ENCODE data around the gene FERMT2. TPM values are rescaled to one million over a fixed set of nuclear protein-coding genes. Genes with fewer than 3 reads are reported as not detected.

Gene FERMT2
- total RNA-seq, 1 donor from 2014 or later: 78.4 TPM

- no peak overlapping the region for H3K27ac Mint-ChIP-seq
- no peak for TF ChIP-seq CTCF (IDR thresholded peaks at IDR 0.05; ENCODE audit: unreplicated experiment)
- DNase-seq (ENCODE audit: low spot score in 2 of 2, unreplicated experiment in 2 of 2): no peak
- no peaks in the 10 kb centered on the region for H3K9me3 Mint-ChIP-seq
- H3K27me3 Mint-ChIP-seq (ENCODE audit: low read depth): no peaks in the 10 kb centered on the region
- H3K36me3 Mint-ChIP-seq: peaks cover 36% of the 10 kb centered on the region
- H3K4me3 Mint-ChIP-seq: no peak overlapping the region
- H3K4me1 Mint-ChIP-seq: peaks cover 10% of the 10 kb centered on the region
Measured at GRCh38 chr14:52861403-52861802, 89.4 kb downstream of the FERMT2 start.

GRCh38 chr14:52860910-52861309 lies 89.9 kb downstream of the FERMT2 start:
- H3K9me3 Mint-ChIP-seq: no peaks in the 10 kb centered on the region
- DNase-seq (ENCODE audit: low spot score in 2 of 2, unreplicated experiment in 2 of 2): no peak
- H3K4me1 Mint-ChIP-seq: peaks cover 15% of the 10 kb centered on the region
- no peak overlapping the region for H3K4me3 Mint-ChIP-seq
- H3K27me3 Mint-ChIP-seq (ENCODE audit: low read depth): no peaks in the 10 kb centered on the region
- peaks cover 39% of the 10 kb centered on the region for H3K36me3 Mint-ChIP-seq
- TF ChIP-seq CTCF (IDR thresholded peaks at IDR 0.05; ENCODE audit: unreplicated experiment): no peak
- no peak overlapping the region for H3K27ac Mint-ChIP-seq

GRCh38 chr14:52860209-52860608 lies 90.6 kb downstream of the FERMT2 start:
- H3K9me3 Mint-ChIP-seq: no peaks in the 10 kb centered on the region
- H3K27me3 Mint-ChIP-seq (ENCODE audit: low read depth): no peaks in the 10 kb centered on the region
- no peak overlapping the region for H3K4me3 Mint-ChIP-seq
- DNase-seq (ENCODE audit: low spot score in 2 of 2, unreplicated experiment in 2 of 2): no peak
- no peak overlapping the region for H3K27ac Mint-ChIP-seq
- no peak for TF ChIP-seq CTCF (IDR thresholded peaks at IDR 0.05; ENCODE audit: unreplicated experiment)
- peaks cover 40% of the 10 kb centered on the region for H3K36me3 Mint-ChIP-seq
- H3K4me1 Mint-ChIP-seq: peaks cover 15% of the 10 kb centered on the region

- Mint-ChIP-seq H3K4me3 (no peak overlapping the region), H3K4me1 (peaks cover 20% of the 10 kb centered on the region), H3K9me3 (peaks cover 2% of the 10 kb centered on the region), H3K27me3 (ENCODE audit: low read depth) (no peaks in the 10 kb centered on the region), H3K36me3 (peaks cover 40% of the 10 kb centered on the region), H3K27ac (peak overlapping the region; percentile 54)
- DNase-seq (ENCODE audit: low spot score in 2 of 2, unreplicated experiment in 2 of 2): no peak
- TF ChIP-seq CTCF (IDR thresholded peaks at IDR 0.05; ENCODE audit: unreplicated experiment): no peak
Measured at GRCh38 chr14:52856139-52856538, 94.7 kb downstream of the FERMT2 start.

GRCh38 chr14:52853522-52853854 lies 97.4 kb downstream of the FERMT2 start:
- no peak for TF ChIP-seq CTCF (IDR thresholded peaks at IDR 0.05; ENCODE audit: unreplicated experiment)
- Mint-ChIP-seq H3K4me1 (peaks cover 20% of the 10 kb centered on the region), H3K27ac (peak overlapping the region; percentile 67), H3K36me3 (peaks cover 20% of the 10 kb centered on the region), H3K9me3 (peaks cover 2% of the 10 kb centered on the region), H3K4me3 (no peak overlapping the region), H3K27me3 (ENCODE audit: low read depth) (no peaks in the 10 kb centered on the region)
- no peak for DNase-seq (ENCODE audit: low spot score in 2 of 2, unreplicated experiment in 2 of 2)

Measured in mesothelial cell of epicardium (in vitro differentiated cells).